Trophoblast cell (in vitro differentiated cells and primary cell): ENCODE data around the gene VCP.

Experiments
- DNase-seq, 2 donors: peaks; one replicate each; pipeline ENCODE4 v3.0.0-alpha.2; 2016
- H2AFZ ChIP-seq: 2 replicates; pipeline ENCODE4 v1.6.1; 2013; ENCODE audit warnings: low read length, moderate library complexity, mild to moderate bottlenecking; ENCODE audit not compliant: insufficient read depth, poor library complexity
- H2AK5ac ChIP-seq: 2 replicates; pipeline ENCODE4 v1.6.1; 2013; ENCODE audit warnings: mild to moderate bottlenecking, low read length
- H2BK120ac ChIP-seq: 2 replicates; pipeline ENCODE4 v1.6.1; 2013; ENCODE audit warnings: low read length, mild to moderate bottlenecking, moderate library complexity; ENCODE audit not compliant: insufficient read depth, poor library complexity
- H2BK12ac ChIP-seq: 2 replicates; pipeline ENCODE4 v1.6.1; 2013; ENCODE audit warnings: mild to moderate bottlenecking, low read length, moderate library complexity
- H2BK5ac ChIP-seq: 2 replicates; pipeline ENCODE4 v1.6.1; 2013; ENCODE audit warnings: low read length, low read depth, moderate library complexity, mild to moderate bottlenecking; ENCODE audit not compliant: poor library complexity
- H3K14ac ChIP-seq: 2 replicates; pipeline ENCODE4 v1.6.1; 2013; ENCODE audit warnings: mild to moderate bottlenecking, low read length
- H3K18ac ChIP-seq: 2 replicates; pipeline ENCODE4 v1.6.1; 2013; ENCODE audit warnings: mild to moderate bottlenecking, low read length
- H3K23ac ChIP-seq: 2 replicates; pipeline ENCODE4 v1.6.1; 2013; ENCODE audit warnings: low read length
- H3K27ac ChIP-seq: 2 replicates; pipeline ENCODE4 v1.5.1; 2013; ENCODE audit warnings: low read depth, mild to moderate bottlenecking, inconsistent platforms, low read length, moderate library complexity
- H3K27me3 ChIP-seq: 2 replicates; pipeline ENCODE4 v1.6.1; 2013; ENCODE audit warnings: inconsistent platforms, mild to moderate bottlenecking, low read length, moderate library complexity; ENCODE audit not compliant: insufficient read depth
- H3K36me3 ChIP-seq, 2 experiments: 1 replicate in 1 of 2; 2 replicates in 1 of 2; pipeline ENCODE4 v1.6.1; 2013; ENCODE audit warnings: low read length in 2 of 2, mild to moderate bottlenecking in 2 of 2, moderate library complexity in 1 of 2; ENCODE audit not compliant: insufficient read depth in 2 of 2, control insufficient read depth in 1 of 2
- H3K4ac ChIP-seq: 2 replicates; pipeline ENCODE4 v1.6.1; 2013; ENCODE audit warnings: low read depth, mild to moderate bottlenecking, low read length, moderate library complexity
- H3K4me1 ChIP-seq, 2 experiments: 1 replicate in 1 of 2; 2 replicates in 1 of 2; pipeline ENCODE4 v1.6.1; 2013; ENCODE audit warnings: low read length in 2 of 2, mild to moderate bottlenecking in 2 of 2, moderate library complexity in 1 of 2; ENCODE audit not compliant: insufficient read depth in 2 of 2, control insufficient read depth in 1 of 2
- H3K4me2 ChIP-seq: 2 replicates; pipeline ENCODE4 v1.6.1; 2013; ENCODE audit warnings: inconsistent platforms, mild to moderate bottlenecking, low read length, moderate library complexity
- H3K4me3 ChIP-seq: 2 replicates; pipeline ENCODE4 v1.5.1; 2013; ENCODE audit warnings: mild to moderate bottlenecking, low read depth, low read length, inconsistent platforms
- H3K79me1 ChIP-seq: one replicate; pipeline ENCODE4 v1.6.1; 2013; ENCODE audit warnings: low read length
- H3K79me2 ChIP-seq: 2 replicates; pipeline ENCODE4 v1.6.1; 2013; ENCODE audit warnings: low read length, mild to moderate bottlenecking; ENCODE audit not compliant: control insufficient read depth, insufficient read depth, poor library complexity
- H3K9ac ChIP-seq: 2 replicates; pipeline ENCODE4 v1.6.1; 2013; ENCODE audit warnings: mild to moderate bottlenecking, low read length
- H3K9me3 ChIP-seq: 2 replicates; pipeline ENCODE4 v1.6.1; 2013; ENCODE audit warnings: low read depth, mild to moderate bottlenecking, control low read depth, inconsistent platforms, low read length; ENCODE audit not compliant: insufficient read depth
- H4K12ac ChIP-seq: 2 replicates; pipeline ENCODE4 v1.6.1; 2013; ENCODE audit warnings: low read depth, mild to moderate bottlenecking, low read length, moderate library complexity
- H4K8ac ChIP-seq: 2 replicates; pipeline ENCODE4 v1.6.1; 2013; ENCODE audit warnings: low read depth, mild to moderate bottlenecking, low read length, moderate library complexity
- H4K91ac ChIP-seq: one replicate; pipeline ENCODE4 v1.6.1; 2013; ENCODE audit warnings: low read depth, mild to moderate bottlenecking, low read length, moderate library complexity
- WGBS: extraction: QIAGEN DNeasy Blood & Tissue Kit; methylation state at CpG from one replicate; pipeline ENCODE4 v1.1.7; 2013; ENCODE audit warnings: missing lambda C conversion rate; ENCODE audit not compliant: insufficient read length, insufficient coverage; ENCODE audit errors: extremely low coverage; 5-methylcytosine and 5-hydroxymethylcytosine counted together

Gene VCP

GRCh38 chr9:35114840-35115628, 42.6 kb upstream of the VCP start:
- Histone ChIP-seq H3K9me3 (no peaks in the 10 kb centered on the region), H3K27ac (peak overlapping the region; percentile 94), H3K27me3 (no peaks in the 10 kb centered on the region), H2BK120ac (peak overlapping the region; percentile 72), H4K8ac (peak overlapping the region; percentile 64), H3K79me2 (peaks cover 5% of the 10 kb centered on the region), H3K23ac (no peak overlapping the region), H3K36me3 (no peaks in the 10 kb centered on the region), H3K4me3 (peak overlapping the region; percentile 79), H3K9ac (peak overlapping the region; percentile 9), H2AFZ (peak overlapping the region; percentile 46), H3K18ac (peak overlapping the region; percentile 67), H4K91ac (peak overlapping the region; percentile 92), H2BK5ac (peak overlapping the region; percentile 90), H3K4ac (peak overlapping the region; percentile 61), H3K79me1 (peaks cover 22% of the 10 kb centered on the region), H3K4me1 (peaks cover 27 to 28% of the 10 kb centered on the region in 2 experiments), H3K14ac (peak overlapping the region; percentile 63), H3K4me2 (peak overlapping the region; percentile 90), H2BK12ac (peak overlapping the region; percentile 85), H2AK5ac (peak overlapping the region; percentile 63), H4K12ac (peak overlapping the region; percentile 39)
- no CpG with 5 or more reads among the region's 12 CpGs for WGBS
- DNase-seq, result peak; percentile 53 to 65

DNA sequence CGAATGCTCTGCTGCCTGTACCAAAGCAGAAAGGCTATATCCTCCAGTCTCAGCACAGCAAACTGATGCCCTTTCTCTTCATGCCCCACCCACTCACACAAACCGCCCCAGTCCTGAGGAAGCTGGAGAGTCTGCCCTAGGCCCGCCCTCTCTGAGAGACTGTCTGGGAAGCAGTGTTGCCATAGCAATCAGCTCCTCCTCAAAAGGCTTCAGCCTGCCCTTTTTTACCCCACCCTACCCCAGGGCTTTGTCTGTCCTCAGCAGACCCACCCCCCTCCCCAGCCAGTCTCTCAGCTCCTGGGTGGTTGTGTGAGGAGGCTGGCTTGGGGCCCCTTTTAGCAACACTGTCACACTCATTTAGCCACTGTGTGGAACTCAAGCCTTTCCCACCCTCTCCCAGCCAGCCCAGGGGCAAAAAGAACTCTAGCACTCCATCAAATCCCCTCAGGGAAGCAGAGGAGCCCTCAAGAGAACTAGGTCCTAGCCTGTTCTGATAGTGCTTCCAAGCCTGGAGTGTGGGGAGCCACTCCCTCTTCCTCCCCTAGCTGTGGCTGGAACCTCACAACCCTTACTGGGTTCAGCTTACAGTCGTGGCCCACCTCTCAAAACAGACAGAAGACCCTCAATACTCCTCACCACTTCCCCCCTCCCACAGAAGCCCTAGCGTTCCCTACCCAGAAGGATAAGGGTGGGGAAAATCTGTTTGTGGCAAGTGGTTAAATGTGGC, 41.9 kb upstream of the VCP start:
- H3K79me2 ChIP-seq, result peaks cover 5% of the 10 kb centered on the region
- peak overlapping the region; percentile 39 for H4K12ac ChIP-seq
- H3K18ac ChIP-seq, result peak overlapping the region; percentile 51
- peak overlapping the region; percentile 92 for H4K91ac ChIP-seq
- peak overlapping the region; percentile 94 for H3K27ac ChIP-seq
- peak overlapping the region; percentile 64 for H4K8ac ChIP-seq
- H3K27me3 ChIP-seq, result no peaks in the 10 kb centered on the region
- peaks cover 22% of the 10 kb centered on the region for H3K79me1 ChIP-seq
- peak overlapping the region; percentile 63 for H2AK5ac ChIP-seq
- peak overlapping the region; percentile 61 for H3K4ac ChIP-seq
- H3K36me3 ChIP-seq, result no peaks in the 10 kb centered on the region
- no peaks in the 10 kb centered on the region for H3K9me3 ChIP-seq
- H2BK5ac ChIP-seq, result peak overlapping the region; percentile 90
- peak overlapping the region; percentile 85 for H2BK12ac ChIP-seq
- H3K4me1 ChIP-seq, result peaks cover 27 to 29% of the 10 kb centered on the region in 2 experiments
- peak; percentile 92 to 96 for DNase-seq
- no CpG with 5 or more reads among the region's 5 CpGs for WGBS
- H2AFZ ChIP-seq, result peak overlapping the region; percentile 46
- peak overlapping the region; percentile 90 for H3K4me2 ChIP-seq
- peak overlapping the region; percentile 11 for H3K4me3 ChIP-seq
- H3K9ac ChIP-seq, result peak overlapping the region; percentile 20
- peak overlapping the region; percentile 72 for H2BK120ac ChIP-seq
- H3K14ac ChIP-seq, result peak overlapping the region; percentile 63
- H3K23ac ChIP-seq, result no peak overlapping the region

DNA sequence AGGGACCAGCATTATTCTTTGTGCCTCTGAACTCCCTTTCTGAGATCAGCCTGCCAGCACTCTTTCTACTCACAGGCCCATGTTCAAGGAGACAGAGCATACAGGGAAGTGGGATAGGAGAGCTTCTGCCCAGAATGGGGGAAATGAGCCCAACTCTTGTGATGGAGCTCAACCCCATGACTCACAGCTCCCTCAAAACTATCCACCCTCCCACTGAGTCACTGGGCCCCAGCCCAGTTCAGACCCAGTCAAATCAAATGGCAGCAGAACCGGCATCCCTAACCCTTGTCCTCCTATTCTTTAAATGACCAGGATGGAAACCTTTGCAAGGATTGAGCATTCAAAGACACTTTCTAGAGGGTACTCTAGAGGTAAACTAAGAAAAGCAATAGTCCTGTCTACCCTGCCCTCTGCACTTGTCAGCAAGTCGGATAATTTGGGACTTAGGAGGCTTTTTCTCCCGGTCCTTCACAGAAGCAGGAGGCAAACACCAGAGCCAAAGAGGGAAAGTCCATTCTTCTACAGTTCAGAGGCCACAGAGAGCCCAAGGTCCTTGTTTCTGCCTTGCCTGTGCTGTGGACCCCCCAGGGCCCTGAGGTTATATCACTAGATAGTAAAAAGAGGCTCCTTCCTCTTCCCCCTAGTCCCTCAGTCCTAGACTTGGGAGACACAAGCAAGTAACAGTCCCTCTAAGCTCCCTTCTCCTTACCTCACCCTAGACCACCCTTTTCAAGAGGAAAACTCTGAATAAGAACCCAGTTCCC, 40.0 kb upstream of the VCP start:
- Histone ChIP-seq H3K79me1 (peaks cover 22% of the 10 kb centered on the region), H4K8ac (no peak overlapping the region), H3K18ac (no peak overlapping the region), H3K23ac (no peak overlapping the region), H3K4me1 (peaks cover 27 to 29% of the 10 kb centered on the region in 2 experiments), H2AK5ac (peak overlapping the region; percentile 31), H3K79me2 (peaks cover 5% of the 10 kb centered on the region), H3K9ac (no peak overlapping the region), H3K9me3 (no peaks in the 10 kb centered on the region), H3K36me3 (peaks cover 12 to 13% of the 10 kb centered on the region in 2 experiments), H4K91ac (peak overlapping the region; percentile 15), H3K4me3 (no peak overlapping the region), H3K4ac (no peak overlapping the region), H2AFZ (no peak overlapping the region), H2BK12ac (peak overlapping the region; percentile 50), H3K4me2 (no peak overlapping the region), H3K27me3 (no peaks in the 10 kb centered on the region), H2BK120ac (peak overlapping the region; percentile 39), H3K27ac (no peak overlapping the region), H4K12ac (no peak overlapping the region), H3K14ac (no peak overlapping the region), H2BK5ac (no peak overlapping the region)
- peak in 1 of 2 donors; percentile 25 for DNase-seq
- no CpG with 5 or more reads among the region's 3 CpGs for WGBS
